Measurements from ENCODE around the gene NIP7. TPM values are rescaled to one million over a fixed set of nuclear protein-coding genes. Genes with fewer than 3 reads are reported as not detected.

NIP7 gene
- total RNA-seq, 1 donor from 2014 or later = 18.7 TPM

DNA sequence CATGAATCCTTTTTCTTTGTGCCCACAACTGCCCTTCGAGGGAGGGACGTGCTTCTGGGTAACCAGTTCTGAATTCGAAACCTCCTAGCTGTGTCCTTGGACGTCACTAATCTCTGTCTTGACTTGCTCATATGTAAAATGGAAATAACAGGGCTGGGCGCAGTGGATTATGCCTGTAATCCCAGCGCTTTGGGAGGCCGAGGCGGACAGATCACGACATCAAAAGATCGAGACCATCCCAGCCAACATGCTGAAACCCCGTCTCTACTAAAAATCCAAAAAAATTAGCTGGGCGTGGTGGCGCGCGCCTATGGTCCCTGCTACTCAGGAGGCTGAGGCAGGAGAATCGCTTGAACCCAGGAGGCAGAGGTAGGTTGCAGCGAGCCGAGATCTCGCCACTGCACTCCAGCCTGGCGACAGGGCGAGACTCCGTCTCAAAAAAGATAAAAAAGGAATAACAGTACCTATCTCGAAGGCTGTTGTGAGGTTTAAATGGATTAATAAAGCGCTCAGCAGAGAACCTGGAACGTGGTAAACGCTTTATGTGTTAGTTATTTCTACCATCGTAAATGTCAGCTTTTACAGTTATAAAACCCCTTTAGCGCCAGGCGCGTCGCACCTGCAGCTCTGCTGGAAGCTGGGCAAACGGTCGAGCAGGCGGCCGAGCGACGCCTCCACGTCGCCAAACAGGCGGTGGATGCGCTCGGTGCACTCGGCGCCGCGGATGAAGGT lies 849 bp upstream of the NIP7 start:
- Histone ChIP-seq H3K9me3 (no peaks in the 10 kb centered on the region), H3K36me3 (peaks cover 63% of the 10 kb centered on the region), H3K27ac (peak overlapping the region; percentile 92), H3K27me3 (ENCODE audit: low read depth) (no peaks in the 10 kb centered on the region), H3K4me3 (peak overlapping the region; percentile 75), H3K4me1 (peaks cover 35% of the 10 kb centered on the region)
- DNase-seq = no peak
- TF ChIP-seq, protein P1, sequence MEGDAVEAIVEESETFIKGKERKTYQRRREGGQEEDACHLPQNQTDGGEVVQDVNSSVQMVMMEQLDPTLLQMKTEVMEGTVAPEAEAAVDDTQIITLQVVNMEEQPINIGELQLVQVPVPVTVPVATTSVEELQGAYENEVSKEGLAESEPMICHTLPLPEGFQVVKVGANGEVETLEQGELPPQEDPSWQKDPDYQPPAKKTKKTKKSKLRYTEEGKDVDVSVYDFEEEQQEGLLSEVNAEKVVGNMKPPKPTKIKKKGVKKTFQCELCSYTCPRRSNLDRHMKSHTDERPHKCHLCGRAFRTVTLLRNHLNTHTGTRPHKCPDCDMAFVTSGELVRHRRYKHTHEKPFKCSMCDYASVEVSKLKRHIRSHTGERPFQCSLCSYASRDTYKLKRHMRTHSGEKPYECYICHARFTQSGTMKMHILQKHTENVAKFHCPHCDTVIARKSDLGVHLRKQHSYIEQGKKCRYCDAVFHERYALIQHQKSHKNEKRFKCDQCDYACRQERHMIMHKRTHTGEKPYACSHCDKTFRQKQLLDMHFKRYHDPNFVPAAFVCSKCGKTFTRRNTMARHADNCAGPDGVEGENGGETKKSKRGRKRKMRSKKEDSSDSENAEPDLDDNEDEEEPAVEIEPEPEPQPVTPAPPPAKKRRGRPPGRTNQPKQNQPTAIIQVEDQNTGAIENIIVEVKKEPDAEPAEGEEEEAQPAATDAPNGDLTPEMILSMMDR (IDR thresholded peaks at IDR 0.05) = no peak
- intact Hi-C loops (cut with DNase I) = no loop called here
- no peak for ATAC-seq

DNA sequence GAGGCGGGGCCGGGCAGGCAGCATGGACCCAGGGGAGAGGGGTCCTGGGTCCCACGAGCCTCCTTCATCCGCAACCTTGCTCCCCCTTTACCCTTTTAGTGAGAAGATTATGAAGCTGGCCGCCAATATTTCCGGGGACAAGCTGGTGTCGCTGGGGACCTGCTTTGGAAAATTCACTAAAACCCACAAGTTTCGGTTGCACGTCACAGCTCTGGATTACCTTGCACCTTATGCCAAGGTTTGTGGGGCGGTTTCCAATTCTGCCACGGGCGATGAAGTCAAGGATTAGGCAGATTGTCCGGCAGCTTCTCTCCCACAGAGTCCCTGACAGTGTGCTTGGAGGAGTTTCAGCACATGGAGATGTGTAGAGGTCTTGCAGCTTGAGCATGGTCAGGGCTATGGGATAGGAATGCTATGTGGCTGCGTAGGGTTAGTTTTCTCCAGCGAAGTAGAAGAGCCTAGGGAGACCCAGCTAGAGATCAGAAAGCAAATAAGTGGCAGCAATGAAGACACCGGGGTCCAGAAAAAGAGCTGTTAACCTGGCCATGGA lies 598 bp downstream of the NIP7 start:
- peak overlapping the region; percentile 75 for H3K4me3 ChIP-seq
- H3K27ac ChIP-seq = peak overlapping the region; percentile 92
- ATAC-seq (no peak), DNase-seq (no peak)
- intact Hi-C loops (cut with DNase I) = no loop called here
- H3K27me3 ChIP-seq (ENCODE audit: low read depth) = no peaks in the 10 kb centered on the region
- H3K9me3 ChIP-seq = no peaks in the 10 kb centered on the region
- peaks cover 35% of the 10 kb centered on the region for H3K4me1 ChIP-seq
- TF ChIP-seq, protein P1 (IDR thresholded peaks at IDR 0.05) = no peak
- peaks cover 54% of the 10 kb centered on the region for H3K36me3 ChIP-seq

DNA sequence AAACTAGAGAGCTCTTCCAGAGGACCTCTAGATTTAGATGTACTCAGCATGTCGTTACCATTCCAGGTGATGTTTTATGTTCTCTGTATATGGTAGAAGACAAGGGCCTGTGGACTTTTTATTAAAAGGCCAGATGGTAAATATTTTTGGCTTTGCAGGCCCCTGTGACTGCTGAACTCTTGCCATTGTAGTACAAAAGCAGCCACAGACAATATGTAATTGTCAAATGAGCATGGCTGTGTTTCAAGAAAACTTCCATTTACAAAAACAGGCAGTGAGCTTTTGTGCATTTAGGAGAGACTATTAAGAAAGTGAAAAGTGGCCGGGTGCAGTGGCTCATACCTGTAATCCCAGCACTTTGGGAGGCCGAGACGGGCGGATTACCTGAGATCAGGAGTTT lies 4.6 kb downstream of the NIP7 start:
- intact Hi-C loops (cut with DNase I) = no loop called here
- Histone ChIP-seq H3K27ac (no peak overlapping the region), H3K27me3 (ENCODE audit: low read depth) (no peaks in the 10 kb centered on the region), H3K4me3 (no peak overlapping the region), H3K9me3 (no peaks in the 10 kb centered on the region), H3K4me1 (peaks cover 13% of the 10 kb centered on the region), H3K36me3 (peaks cover 39% of the 10 kb centered on the region)
- no peak for ATAC-seq
- no peak for DNase-seq
- TF ChIP-seq, protein P1 (IDR thresholded peaks at IDR 0.05) = no peak

DNA sequence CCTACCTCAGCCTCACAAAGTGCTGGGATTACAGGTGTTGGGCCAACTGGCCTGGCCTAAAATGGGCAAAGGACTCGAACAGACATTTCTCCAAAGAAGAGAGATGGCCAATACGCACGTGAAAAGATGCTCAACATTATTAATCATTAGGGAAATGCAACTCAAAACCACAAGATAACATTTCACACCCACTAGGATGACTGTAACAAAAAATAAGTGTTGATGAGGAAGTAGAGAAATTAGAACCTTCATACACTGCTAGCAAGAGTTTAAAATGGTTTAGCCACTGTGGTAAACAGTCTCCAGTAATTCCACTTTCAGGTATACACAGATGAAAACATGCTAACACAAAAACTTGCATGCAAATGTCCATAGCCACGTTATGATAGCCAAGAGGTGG lies 6.4 kb downstream of the NIP7 start:
- TF ChIP-seq, protein P1 (IDR thresholded peaks at IDR 0.05) = no peak
- Histone ChIP-seq H3K4me3 (no peak overlapping the region), H3K27me3 (ENCODE audit: low read depth) (no peaks in the 10 kb centered on the region), H3K9me3 (no peaks in the 10 kb centered on the region), H3K4me1 (peaks cover 3% of the 10 kb centered on the region), H3K27ac (no peak overlapping the region), H3K36me3 (peaks cover 38% of the 10 kb centered on the region)
- intact Hi-C loops (cut with DNase I) = no loop called here
- ATAC-seq (no peak), DNase-seq (no peak)

DNA sequence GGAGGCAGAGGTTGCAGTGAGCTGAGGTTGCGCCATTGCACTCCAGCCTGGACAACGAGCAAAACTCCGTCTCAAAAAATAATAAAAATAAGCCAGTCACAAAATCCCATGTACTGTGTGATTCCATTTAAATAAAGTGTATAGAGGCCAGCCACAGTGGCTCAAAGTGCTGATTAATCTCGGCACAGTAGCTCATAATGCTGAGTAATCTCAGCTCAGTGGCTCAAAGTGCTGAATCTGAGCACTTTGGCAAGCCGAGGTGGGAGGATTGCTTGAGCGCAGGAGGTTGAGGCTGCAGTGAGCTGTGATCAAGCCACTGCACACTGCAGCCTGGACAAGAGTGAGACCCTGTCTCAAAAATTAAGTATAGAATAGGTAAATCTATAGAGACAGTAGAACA lies 7.1 kb downstream of the NIP7 start:
- peaks cover 33% of the 10 kb centered on the region for H3K36me3 ChIP-seq

More for the DNA sequence above, 7.1 kb downstream of the NIP7 start:
- DNase-seq (no peak), ATAC-seq (no peak)
- no peaks in the 10 kb centered on the region for H3K27me3 ChIP-seq (ENCODE audit: low read depth)
- H3K9me3 ChIP-seq = no peaks in the 10 kb centered on the region
- no peaks in the 10 kb centered on the region for H3K4me1 ChIP-seq
- no peak overlapping the region for H3K4me3 ChIP-seq
- TF ChIP-seq, protein P1 (IDR thresholded peaks at IDR 0.05) = no peak
- no peak overlapping the region for H3K27ac ChIP-seq
- intact Hi-C loops (cut with DNase I) = no loop called here
